ENCODE measurements around the gene CADM1. TPM values are rescaled to one million over a fixed set of nuclear protein-coding genes. Genes with fewer than 3 reads are reported as not detected.

Gene CADM1
- total and polyA plus RNA-seq, 5 donors from 2014 or later, result 3.6 to 11.3 (median 6.9) TPM

DNA sequence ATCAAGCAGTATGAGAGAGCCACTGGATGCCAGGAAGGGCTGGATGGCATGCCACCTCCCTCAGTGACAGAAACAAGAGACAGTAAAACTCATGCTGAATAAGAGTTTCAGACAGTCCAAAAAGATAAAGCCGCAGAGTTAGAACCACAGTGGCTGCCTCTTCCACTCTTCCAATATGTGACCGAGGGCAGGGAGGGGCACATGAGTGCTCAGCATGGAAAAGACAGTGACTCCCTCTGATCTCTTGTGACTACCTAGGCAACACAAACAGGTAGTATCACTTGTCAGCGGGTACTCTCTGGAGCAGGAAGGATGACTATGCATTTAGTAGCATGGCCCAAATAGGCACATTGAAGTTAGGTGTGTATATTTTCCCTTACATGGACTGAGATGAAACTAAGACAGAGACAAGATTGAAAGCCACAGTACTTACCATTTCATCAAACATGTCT is 295.4 kb downstream of the CADM1 start:
- no peak for DNase-seq
- no peak overlapping the region for H3K4me3 ChIP-seq (ENCODE audit: low read depth, low read length)
- H3K27me3 ChIP-seq (ENCODE audit: control insufficient read depth, insufficient read depth, low read length), result peaks cover 4% of the 10 kb centered on the region
- no peak for ATAC-seq (ENCODE audit: low read depth in 2 of 2)
- no peak overlapping the region for H3K4me3 Mint-ChIP-seq
- no peaks in the 10 kb centered on the region for H3K9me3 ChIP-seq (ENCODE audit: control insufficient read depth in 2 of 2, low read length in 2 of 2)
- no peaks in the 10 kb centered on the region for H3K36me3 Mint-ChIP-seq
- H3K27ac Mint-ChIP-seq, result no peak overlapping the region
- peaks cover 10% of the 10 kb centered on the region for H3K27me3 Mint-ChIP-seq
- H3K27ac ChIP-seq (ENCODE audit: insufficient read depth, low read length, poor library complexity, severe bottlenecking), result no peak overlapping the region
- no peaks in the 10 kb centered on the region for H3K36me3 ChIP-seq (ENCODE audit: control insufficient read depth, insufficient read depth, low read length)
- H3K4me1 ChIP-seq (ENCODE audit: control insufficient read depth, insufficient read depth, low read length, poor library complexity, severe bottlenecking), result no peaks in the 10 kb centered on the region
- peaks cover 0 to 3% (median 0%) of the 10 kb centered on the region in 7 donors for H3K9me3 Mint-ChIP-seq
- no peaks in the 10 kb centered on the region for H3K4me1 Mint-ChIP-seq

DNA sequence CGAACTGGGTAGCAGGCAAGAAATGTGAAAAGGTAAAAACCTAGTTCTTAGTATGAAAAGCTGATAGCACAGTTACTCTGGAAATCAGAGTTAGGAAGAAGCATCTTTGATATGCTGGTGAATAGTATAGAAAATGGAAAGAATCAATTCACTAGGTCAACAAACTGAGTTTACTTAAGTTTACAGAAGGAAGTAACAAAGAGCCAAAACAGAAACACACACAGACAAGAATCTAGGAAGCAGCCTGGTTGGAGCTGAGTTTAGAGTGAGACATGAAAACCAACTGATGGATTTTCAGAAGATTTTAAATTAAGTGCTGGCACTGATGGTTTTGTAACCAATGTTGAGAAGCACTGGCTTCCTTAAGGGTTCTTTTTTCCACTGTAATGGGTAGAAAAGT is 296.3 kb downstream of the CADM1 start:
- Histone ChIP-seq H3K27ac (ENCODE audit: insufficient read depth, low read length, poor library complexity, severe bottlenecking) (no peak overlapping the region), H3K4me1 (ENCODE audit: control insufficient read depth, insufficient read depth, low read length, poor library complexity, severe bottlenecking) (no peaks in the 10 kb centered on the region), H3K4me3 (ENCODE audit: low read depth, low read length) (no peak overlapping the region), H3K36me3 (ENCODE audit: control insufficient read depth, insufficient read depth, low read length) (no peaks in the 10 kb centered on the region), H3K27me3 (ENCODE audit: control insufficient read depth, insufficient read depth, low read length) (peaks cover 4% of the 10 kb centered on the region), H3K9me3 (ENCODE audit: control insufficient read depth in 2 of 2, low read length in 2 of 2) (no peaks in the 10 kb centered on the region)
- Mint-ChIP-seq H3K27ac (no peak overlapping the region), H3K4me3 (no peak overlapping the region), H3K36me3 (no peaks in the 10 kb centered on the region), H3K27me3 (peaks cover 12% of the 10 kb centered on the region), H3K4me1 (no peaks in the 10 kb centered on the region), H3K9me3 (peaks cover 0 to 3% (median 0%) of the 10 kb centered on the region in 7 donors)
- ATAC-seq (ENCODE audit: low read depth in 2 of 2), result no peak
- no peak for DNase-seq

DNA sequence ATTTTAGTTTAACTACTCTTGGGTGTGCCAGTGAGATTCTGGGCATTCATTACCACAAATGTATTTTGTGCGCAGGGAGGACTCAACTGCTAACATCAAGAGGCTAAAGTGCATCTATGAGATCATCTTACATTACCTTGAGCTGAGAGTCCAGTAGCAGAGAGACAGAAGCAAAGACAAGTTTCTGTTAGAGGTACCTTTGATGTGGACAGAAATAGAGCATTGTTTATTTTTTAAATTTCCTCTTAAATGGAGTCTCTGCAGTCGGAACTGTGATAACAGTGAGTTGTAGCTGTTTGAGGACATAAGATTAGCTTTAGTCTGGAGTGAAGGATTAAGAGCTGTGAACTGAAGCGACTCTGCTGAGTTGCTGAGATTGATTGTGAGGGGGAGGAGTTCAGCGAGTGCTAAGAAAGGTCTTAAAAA is 297.0 kb downstream of the CADM1 start:
- Histone ChIP-seq H3K27me3 (ENCODE audit: control insufficient read depth, insufficient read depth, low read length) (peaks cover 2% of the 10 kb centered on the region), H3K4me3 (ENCODE audit: low read depth, low read length) (no peak overlapping the region), H3K27ac (ENCODE audit: insufficient read depth, low read length, poor library complexity, severe bottlenecking) (no peak overlapping the region), H3K9me3 (ENCODE audit: control insufficient read depth in 2 of 2, low read length in 2 of 2) (no peaks in the 10 kb centered on the region), H3K36me3 (ENCODE audit: control insufficient read depth, insufficient read depth, low read length) (no peaks in the 10 kb centered on the region), H3K4me1 (ENCODE audit: control insufficient read depth, insufficient read depth, low read length, poor library complexity, severe bottlenecking) (no peaks in the 10 kb centered on the region)
- no peak for ATAC-seq (ENCODE audit: low read depth in 2 of 2)
- H3K4me1 Mint-ChIP-seq, result no peaks in the 10 kb centered on the region
- H3K9me3 Mint-ChIP-seq, result peaks cover 0 to 3% (median 0%) of the 10 kb centered on the region in 7 donors
- H3K27ac Mint-ChIP-seq, result no peak overlapping the region
- DNase-seq, result no peak
- H3K4me3 Mint-ChIP-seq, result no peak overlapping the region
- peaks cover 10% of the 10 kb centered on the region for H3K27me3 Mint-ChIP-seq
- no peaks in the 10 kb centered on the region for H3K36me3 Mint-ChIP-seq

DNA sequence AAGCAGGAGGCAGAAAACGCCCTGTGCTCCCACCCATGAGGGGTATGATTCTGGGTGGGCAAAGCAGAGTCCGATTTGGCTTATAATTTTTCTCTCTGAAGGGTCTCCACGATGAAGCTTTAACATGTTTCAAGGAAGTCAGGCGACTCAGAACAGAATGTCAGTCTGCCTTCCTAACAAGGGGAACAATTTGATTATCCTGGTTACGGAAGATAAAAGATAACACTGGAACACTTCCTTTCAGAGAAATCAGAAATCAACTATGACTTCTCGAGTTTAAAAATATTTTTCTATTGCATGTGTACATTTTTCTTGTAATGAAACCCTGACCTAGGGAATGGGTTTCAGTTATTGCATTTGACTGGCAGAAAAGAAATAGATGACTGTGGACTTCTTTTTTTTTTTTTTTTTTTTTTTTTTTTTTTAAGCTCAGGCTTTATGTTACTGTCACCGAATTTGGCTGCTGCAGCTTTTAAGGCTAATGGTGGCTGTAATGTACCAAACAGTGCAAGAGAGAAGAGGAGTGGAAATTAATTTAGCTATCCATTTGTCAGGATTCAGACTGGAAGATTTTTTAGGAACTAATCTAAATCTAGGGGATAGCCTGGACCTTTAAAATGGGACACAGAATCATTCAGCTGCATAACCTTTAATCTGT is 297.7 kb downstream of the CADM1 start:
- H3K4me3 ChIP-seq (ENCODE audit: low read depth, low read length), result no peak overlapping the region
- Mint-ChIP-seq H3K9me3 (peaks cover 0 to 3% (median 0%) of the 10 kb centered on the region in 7 donors), H3K27me3 (peaks cover 10% of the 10 kb centered on the region), H3K4me3 (no peak overlapping the region), H3K27ac (no peak overlapping the region), H3K36me3 (no peaks in the 10 kb centered on the region), H3K4me1 (no peaks in the 10 kb centered on the region)
- peaks cover 2% of the 10 kb centered on the region for H3K27me3 ChIP-seq (ENCODE audit: control insufficient read depth, insufficient read depth, low read length)
- no peak overlapping the region for H3K27ac ChIP-seq (ENCODE audit: insufficient read depth, low read length, poor library complexity, severe bottlenecking)
- no peaks in the 10 kb centered on the region for H3K4me1 ChIP-seq (ENCODE audit: control insufficient read depth, insufficient read depth, low read length, poor library complexity, severe bottlenecking)
- DNase-seq (no peak), ATAC-seq (ENCODE audit: low read depth in 2 of 2) (no peak)
- H3K9me3 ChIP-seq (ENCODE audit: control insufficient read depth in 2 of 2, low read length in 2 of 2), result no peaks in the 10 kb centered on the region
- H3K36me3 ChIP-seq (ENCODE audit: control insufficient read depth, insufficient read depth, low read length), result no peaks in the 10 kb centered on the region

DNA sequence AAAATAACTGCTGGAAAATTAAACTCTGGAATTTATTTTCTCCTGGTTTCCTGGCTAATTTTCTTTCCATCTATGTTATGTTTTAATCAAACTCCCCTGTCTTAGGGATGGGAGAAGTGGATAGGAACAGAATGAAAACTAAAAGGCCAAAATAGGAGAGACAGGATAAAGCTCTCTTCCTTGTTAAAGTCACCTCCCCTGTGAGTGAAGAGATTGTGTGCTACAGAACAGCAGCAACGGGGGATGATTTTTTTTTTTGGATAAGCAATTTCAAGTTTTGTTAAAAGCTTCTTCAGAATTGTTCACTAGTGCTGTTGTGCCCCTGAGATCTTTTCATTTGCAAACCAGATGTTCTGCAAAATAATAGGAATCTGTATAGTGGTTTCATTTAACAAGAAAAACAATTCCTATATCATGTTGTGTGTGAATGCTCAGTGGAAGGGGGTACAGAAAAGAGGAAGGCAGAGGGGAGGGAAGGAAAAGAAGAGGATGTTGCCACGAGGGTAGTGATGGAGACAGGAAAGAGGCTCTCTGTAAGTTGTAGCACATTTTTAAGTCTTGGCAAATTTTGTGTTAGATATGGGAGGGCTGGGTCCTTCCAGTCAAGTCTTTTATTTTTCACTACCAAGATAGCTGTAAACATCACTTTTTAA is 301.2 kb downstream of the CADM1 start:
- Histone ChIP-seq H3K4me3 (ENCODE audit: low read depth, low read length) (no peak overlapping the region), H3K9me3 (ENCODE audit: control insufficient read depth in 2 of 2, low read length in 2 of 2) (no peaks in the 10 kb centered on the region), H3K27ac (ENCODE audit: insufficient read depth, low read length, poor library complexity, severe bottlenecking) (no peak overlapping the region), H3K36me3 (ENCODE audit: control insufficient read depth, insufficient read depth, low read length) (no peaks in the 10 kb centered on the region), H3K27me3 (ENCODE audit: control insufficient read depth, insufficient read depth, low read length) (peaks cover 2% of the 10 kb centered on the region), H3K4me1 (ENCODE audit: control insufficient read depth, insufficient read depth, low read length, poor library complexity, severe bottlenecking) (no peaks in the 10 kb centered on the region)
- no peak for ATAC-seq (ENCODE audit: low read depth in 2 of 2)
- H3K4me3 Mint-ChIP-seq, result no peak overlapping the region
- peaks cover 10% of the 10 kb centered on the region for H3K27me3 Mint-ChIP-seq
- no peak overlapping the region for H3K27ac Mint-ChIP-seq
- no peaks in the 10 kb centered on the region for H3K36me3 Mint-ChIP-seq
- no peak for DNase-seq
- no peaks in the 10 kb centered on the region for H3K4me1 Mint-ChIP-seq
- H3K9me3 Mint-ChIP-seq, result peaks cover 0 to 4% (median 0%) of the 10 kb centered on the region in 7 donors

DNA sequence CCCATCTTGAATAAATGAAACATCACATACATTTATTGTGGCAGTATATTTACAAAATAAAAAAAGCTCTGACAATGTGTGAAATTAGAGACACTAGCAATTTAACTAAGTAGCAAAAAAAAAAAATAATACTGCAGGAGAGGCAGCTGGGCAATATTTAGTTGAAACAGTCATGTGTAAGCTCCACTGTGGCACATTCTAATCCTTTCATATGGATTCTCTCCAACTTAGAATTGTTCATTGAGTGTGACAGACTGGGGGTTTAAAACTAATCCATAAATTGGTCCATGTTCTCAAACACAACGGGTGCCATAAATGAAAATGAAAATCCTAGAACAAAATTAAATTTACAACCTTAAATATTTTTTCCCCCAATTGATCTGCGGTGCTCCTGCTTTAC is 302.1 kb downstream of the CADM1 start:
- ATAC-seq (ENCODE audit: low read depth in 2 of 2) (no peak), DNase-seq (no peak)
- H3K27me3 ChIP-seq (ENCODE audit: control insufficient read depth, insufficient read depth, low read length), result peaks cover 2% of the 10 kb centered on the region
- Mint-ChIP-seq H3K27me3 (peaks cover 10% of the 10 kb centered on the region), H3K36me3 (no peaks in the 10 kb centered on the region), H3K27ac (no peak overlapping the region), H3K9me3 (peaks cover 0 to 2% (median 0%) of the 10 kb centered on the region in 7 donors), H3K4me3 (no peak overlapping the region), H3K4me1 (no peaks in the 10 kb centered on the region)
- no peak overlapping the region for H3K4me3 ChIP-seq (ENCODE audit: low read depth, low read length)
- H3K36me3 ChIP-seq (ENCODE audit: control insufficient read depth, insufficient read depth, low read length), result no peaks in the 10 kb centered on the region
- no peak overlapping the region for H3K27ac ChIP-seq (ENCODE audit: insufficient read depth, low read length, poor library complexity, severe bottlenecking)
- no peaks in the 10 kb centered on the region for H3K4me1 ChIP-seq (ENCODE audit: control insufficient read depth, insufficient read depth, low read length, poor library complexity, severe bottlenecking)
- H3K9me3 ChIP-seq (ENCODE audit: control insufficient read depth in 2 of 2, low read length in 2 of 2), result no peaks in the 10 kb centered on the region

DNA sequence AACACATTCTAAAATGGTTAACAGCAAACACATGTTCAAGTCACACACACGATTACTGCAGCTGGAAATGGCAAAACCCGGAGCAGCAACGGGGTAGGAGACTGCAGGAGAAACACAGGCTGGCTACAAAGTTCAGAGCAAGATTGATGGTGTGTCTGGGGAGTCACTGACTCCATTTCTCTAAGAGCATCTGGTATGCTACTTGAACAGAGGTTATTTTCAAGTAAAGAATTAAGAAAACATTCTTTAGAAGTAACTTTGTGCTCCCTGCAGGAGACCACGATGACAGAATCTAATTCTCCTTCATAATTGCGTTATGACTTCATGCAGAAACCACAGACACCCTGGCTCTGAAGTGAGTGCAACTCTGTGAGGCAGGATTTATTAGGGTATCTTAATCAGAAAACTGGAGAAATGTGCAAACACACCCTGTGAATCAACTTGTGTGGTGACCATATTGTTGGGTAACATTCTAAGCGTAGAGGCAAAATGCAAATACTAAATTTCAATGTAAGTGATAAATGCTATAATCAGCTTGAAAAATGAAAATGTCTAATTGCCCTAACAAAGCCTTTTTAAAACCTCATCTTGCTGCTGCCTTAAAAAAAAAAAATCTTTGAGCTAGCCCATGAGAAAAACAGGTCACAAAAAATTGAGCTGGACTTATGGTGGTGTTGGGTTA is 303.0 kb downstream of the CADM1 start:
- Histone ChIP-seq H3K4me1 (ENCODE audit: control insufficient read depth, insufficient read depth, low read length, poor library complexity, severe bottlenecking) (no peaks in the 10 kb centered on the region), H3K27ac (ENCODE audit: insufficient read depth, low read length, poor library complexity, severe bottlenecking) (no peak overlapping the region), H3K27me3 (ENCODE audit: control insufficient read depth, insufficient read depth, low read length) (peaks cover 2% of the 10 kb centered on the region), H3K9me3 (ENCODE audit: control insufficient read depth in 2 of 2, low read length in 2 of 2) (no peaks in the 10 kb centered on the region), H3K4me3 (ENCODE audit: low read depth, low read length) (no peak overlapping the region), H3K36me3 (ENCODE audit: control insufficient read depth, insufficient read depth, low read length) (no peaks in the 10 kb centered on the region)
- H3K4me1 Mint-ChIP-seq, result no peaks in the 10 kb centered on the region
- peaks cover 10% of the 10 kb centered on the region for H3K27me3 Mint-ChIP-seq
- no peak for ATAC-seq (ENCODE audit: low read depth in 2 of 2)
- H3K36me3 Mint-ChIP-seq, result no peaks in the 10 kb centered on the region
- H3K27ac Mint-ChIP-seq, result no peak overlapping the region
- no peak for DNase-seq
- no peak overlapping the region for H3K4me3 Mint-ChIP-seq
- peaks cover 0 to 2% (median 0%) of the 10 kb centered on the region in 7 donors for H3K9me3 Mint-ChIP-seq

Data from CD4-positive, CD25-positive, alpha-beta regulatory T cell (primary cell).